Measurements from ENCODE around the gene OR6P1. TPM values are rescaled to one million over a fixed set of nuclear protein-coding genes. Genes with fewer than 3 reads are reported as not detected.

Gene OR6P1
- total RNA-seq, 1 donor from 2014 or later = not detected

GRCh38 chr1:158552296-158552695 is 18.1 kb downstream of the OR6P1 start:
- Mint-ChIP-seq H3K27ac (ENCODE audit: unreplicated experiment) (no peak overlapping the region), H3K4me3 (ENCODE audit: unreplicated experiment) (no peak overlapping the region), H3K36me3 (ENCODE audit: low read depth) (no peaks in the 10 kb centered on the region), H3K9me3 (ENCODE audit: low read depth) (no peaks in the 10 kb centered on the region), H3K4me1 (ENCODE audit: low read depth) (no peaks in the 10 kb centered on the region), H3K27me3 (ENCODE audit: low read depth) (no peaks in the 10 kb centered on the region)
- no peak for TF ChIP-seq CTCF (IDR thresholded peaks at IDR 0.05)
- no peak for DNase-seq (ENCODE audit: low spot score)

- no peak for TF ChIP-seq CTCF (IDR thresholded peaks at IDR 0.05)
- no peaks in the 10 kb centered on the region for H3K27me3 Mint-ChIP-seq (ENCODE audit: low read depth)
These were observed 22.8 kb downstream of the OR6P1 start for GRCh38 chr1:158547533-158547932.

GRCh38 chr1:158537609-158538008 is 32.8 kb downstream of the OR6P1 start:
- Mint-ChIP-seq H3K4me1 (ENCODE audit: low read depth) (no peaks in the 10 kb centered on the region), H3K27ac (ENCODE audit: unreplicated experiment) (no peak overlapping the region), H3K36me3 (ENCODE audit: low read depth) (no peaks in the 10 kb centered on the region), H3K4me3 (ENCODE audit: unreplicated experiment) (no peak overlapping the region), H3K27me3 (ENCODE audit: low read depth) (no peaks in the 10 kb centered on the region), H3K9me3 (ENCODE audit: low read depth) (no peaks in the 10 kb centered on the region)
- no peak for DNase-seq (ENCODE audit: low spot score)
- no peak for TF ChIP-seq CTCF (IDR thresholded peaks at IDR 0.05)

More at GRCh38 chr1:158547533-158547932, 22.8 kb downstream of the OR6P1 start:
- Mint-ChIP-seq H3K4me1 (ENCODE audit: low read depth) (no peaks in the 10 kb centered on the region), H3K9me3 (ENCODE audit: low read depth) (no peaks in the 10 kb centered on the region), H3K36me3 (ENCODE audit: low read depth) (no peaks in the 10 kb centered on the region), H3K4me3 (ENCODE audit: unreplicated experiment) (no peak overlapping the region), H3K27ac (ENCODE audit: unreplicated experiment) (no peak overlapping the region)
- no peak for DNase-seq (ENCODE audit: low spot score)

GRCh38 chr1:158534496-158534895 is 35.9 kb downstream of the OR6P1 start:
- H3K4me1 Mint-ChIP-seq (ENCODE audit: low read depth) = no peaks in the 10 kb centered on the region
- H3K36me3 Mint-ChIP-seq (ENCODE audit: low read depth) = no peaks in the 10 kb centered on the region
- H3K27me3 Mint-ChIP-seq (ENCODE audit: low read depth) = no peaks in the 10 kb centered on the region
- no peak overlapping the region for H3K4me3 Mint-ChIP-seq (ENCODE audit: unreplicated experiment)
- no peak for DNase-seq (ENCODE audit: low spot score)
- no peaks in the 10 kb centered on the region for H3K9me3 Mint-ChIP-seq (ENCODE audit: low read depth)
- TF ChIP-seq CTCF (IDR thresholded peaks at IDR 0.05) = no peak
- no peak overlapping the region for H3K27ac Mint-ChIP-seq (ENCODE audit: unreplicated experiment)

- Mint-ChIP-seq H3K4me3 (ENCODE audit: unreplicated experiment) (no peak overlapping the region), H3K9me3 (ENCODE audit: low read depth) (peaks cover 34% of the 10 kb centered on the region), H3K4me1 (ENCODE audit: low read depth) (no peaks in the 10 kb centered on the region), H3K36me3 (ENCODE audit: low read depth) (no peaks in the 10 kb centered on the region), H3K27ac (ENCODE audit: unreplicated experiment) (no peak overlapping the region), H3K27me3 (ENCODE audit: low read depth) (peaks cover 2% of the 10 kb centered on the region)
- no peak for DNase-seq (ENCODE audit: low spot score)
- no peak for TF ChIP-seq CTCF (IDR thresholded peaks at IDR 0.05)
These were observed 43.1 kb downstream of the OR6P1 start for GRCh38 chr1:158527190-158527815.
